ENCODE measurements around the gene G6PC1. TPM values are rescaled to one million over a fixed set of nuclear protein-coding genes. Genes with fewer than 3 reads are reported as not detected.
"Not testable (repeated sequence)": the region's sequence is repeated elsewhere in the genome, so short reads cannot be mapped to it uniquely, and the experiment has no call there.

G6PC1 gene
- total RNA-seq, 2 donors from 2014 or later, result not detected

DNA sequence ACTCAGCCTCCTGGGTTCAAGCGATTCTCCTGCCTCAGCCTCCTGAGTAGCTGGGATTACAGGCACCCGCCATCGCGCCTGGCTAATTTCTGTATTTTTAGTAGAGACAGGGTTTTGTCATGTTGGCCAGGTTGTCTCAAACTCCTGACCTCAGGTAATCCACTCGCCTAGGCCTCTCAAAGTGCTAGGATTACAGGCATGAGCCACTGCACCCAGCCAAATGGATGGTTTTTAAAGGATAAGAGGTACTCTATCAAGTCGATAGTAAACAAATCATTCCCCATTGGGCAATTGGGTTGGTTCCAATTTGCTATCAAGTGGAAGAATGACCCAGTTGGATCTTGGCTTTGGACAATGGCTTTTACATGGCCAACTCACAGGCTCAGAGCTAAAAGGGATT lies 18.9 kb upstream of the G6PC1 start:
- H3K9me3 Mint-ChIP-seq; H3K4me3 Mint-ChIP-seq; DNase-seq (ENCODE audit: low spot score); H3K27ac Mint-ChIP-seq; ATAC-seq; H3K4me1 Mint-ChIP-seq (ENCODE audit: low read depth in 2 of 2); H3K36me3 Mint-ChIP-seq: not testable (repeated sequence)
- H3K27me3 Mint-ChIP-seq, result peaks cover 8 to 13% of the 10 kb centered on the region in 2 donors

DNA sequence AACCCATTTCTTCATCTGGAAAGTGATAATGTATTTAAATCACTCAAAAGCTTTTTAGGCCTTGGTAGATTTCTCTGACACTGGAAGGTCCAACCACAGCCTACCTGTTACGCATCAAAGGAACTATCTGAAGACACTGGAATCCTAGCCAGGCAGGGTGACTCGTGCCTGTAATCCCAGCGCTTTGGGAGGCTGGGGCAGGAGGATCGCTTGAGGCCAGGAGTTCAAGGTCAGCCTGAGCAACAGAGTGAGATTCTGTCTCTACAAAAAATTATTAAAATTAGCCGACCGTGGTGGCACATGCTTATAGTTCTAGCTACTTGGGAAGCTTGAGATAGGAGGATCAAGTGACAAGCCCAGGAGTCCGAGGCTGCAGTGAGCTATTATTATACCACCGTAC lies 18.4 kb upstream of the G6PC1 start:
- peaks cover 0 to 3% of the 10 kb centered on the region in 2 donors for H3K4me1 Mint-ChIP-seq (ENCODE audit: low read depth in 2 of 2)
- no peak overlapping the region for H3K4me3 Mint-ChIP-seq
- DNase-seq (ENCODE audit: low spot score) (no peak), ATAC-seq (no peak)
- no peak overlapping the region for H3K27ac Mint-ChIP-seq
- H3K27me3 Mint-ChIP-seq, result peaks cover 5 to 13% of the 10 kb centered on the region in 2 donors
- no peaks in the 10 kb centered on the region for H3K9me3 Mint-ChIP-seq
- no peaks in the 10 kb centered on the region for H3K36me3 Mint-ChIP-seq

DNA sequence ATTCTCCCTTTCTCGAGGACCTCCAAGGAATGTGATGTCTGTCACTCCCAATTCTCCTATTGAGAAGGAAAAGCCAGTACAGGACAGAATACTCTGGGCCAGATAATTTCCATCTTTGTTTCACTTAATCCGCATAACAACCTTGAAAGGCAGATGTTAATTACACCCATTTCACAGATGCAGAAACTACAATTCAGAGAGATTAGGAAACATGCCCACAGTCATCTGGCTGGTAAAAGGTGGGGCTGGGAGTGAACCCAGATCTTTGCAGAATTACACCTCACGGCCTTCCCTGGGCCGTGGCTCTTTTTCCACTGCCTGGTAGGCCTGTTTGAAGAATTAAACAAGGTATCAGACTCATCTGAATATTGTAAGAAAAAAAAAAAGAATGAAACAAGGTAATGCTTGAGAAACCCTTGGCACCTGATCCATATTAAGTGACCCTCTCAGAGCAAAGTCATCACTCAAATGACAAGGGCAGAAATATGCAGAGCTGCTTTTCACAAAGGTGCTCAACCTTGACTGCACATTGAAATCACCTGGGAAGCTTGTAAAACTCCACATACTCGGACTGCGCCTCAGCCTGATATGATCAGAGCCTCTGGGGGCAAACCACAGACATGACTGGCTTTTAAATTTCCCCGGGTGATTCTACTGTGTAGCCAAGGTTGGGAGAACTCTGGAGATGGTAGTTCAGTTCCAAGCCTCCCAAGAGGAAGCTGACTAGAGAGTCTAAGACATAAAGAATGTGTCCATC lies 16.6 kb upstream of the G6PC1 start:
- Mint-ChIP-seq H3K9me3 (no peaks in the 10 kb centered on the region), H3K27me3 (peaks cover 7 to 10% of the 10 kb centered on the region in 2 donors), H3K36me3 (no peaks in the 10 kb centered on the region), H3K4me3 (no peak overlapping the region), H3K27ac (no peak overlapping the region), H3K4me1 (ENCODE audit: low read depth in 2 of 2) (peaks cover 0 to 3% of the 10 kb centered on the region in 2 donors)
- no peak for DNase-seq (ENCODE audit: low spot score)
- no peak for ATAC-seq

DNA sequence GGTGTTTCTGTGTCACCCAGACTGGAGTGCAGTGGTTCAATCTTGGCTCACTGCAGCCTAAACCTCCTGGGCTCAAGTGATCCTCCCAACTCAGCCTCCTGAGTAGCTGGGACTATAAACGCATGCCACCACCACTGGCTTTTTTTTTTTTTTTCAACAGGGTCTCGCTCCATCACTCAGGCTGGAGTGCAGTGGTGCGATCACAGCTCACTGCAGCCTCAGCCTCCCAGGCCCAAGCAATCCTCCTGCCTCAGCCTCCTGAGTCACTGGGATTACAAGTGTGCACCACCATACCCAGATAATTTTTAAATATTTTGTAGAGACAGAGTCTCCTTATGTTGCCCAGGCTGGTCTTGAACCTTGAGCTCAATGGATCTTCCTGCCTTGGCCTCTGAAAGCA lies 14.8 kb upstream of the G6PC1 start:
- H3K9me3 Mint-ChIP-seq; H3K27ac Mint-ChIP-seq; H3K36me3 Mint-ChIP-seq; DNase-seq (ENCODE audit: low spot score); H3K4me3 Mint-ChIP-seq; ATAC-seq; H3K4me1 Mint-ChIP-seq (ENCODE audit: low read depth in 2 of 2): not testable (repeated sequence)
- H3K27me3 Mint-ChIP-seq, result peaks cover 6 to 20% of the 10 kb centered on the region in 2 donors

DNA sequence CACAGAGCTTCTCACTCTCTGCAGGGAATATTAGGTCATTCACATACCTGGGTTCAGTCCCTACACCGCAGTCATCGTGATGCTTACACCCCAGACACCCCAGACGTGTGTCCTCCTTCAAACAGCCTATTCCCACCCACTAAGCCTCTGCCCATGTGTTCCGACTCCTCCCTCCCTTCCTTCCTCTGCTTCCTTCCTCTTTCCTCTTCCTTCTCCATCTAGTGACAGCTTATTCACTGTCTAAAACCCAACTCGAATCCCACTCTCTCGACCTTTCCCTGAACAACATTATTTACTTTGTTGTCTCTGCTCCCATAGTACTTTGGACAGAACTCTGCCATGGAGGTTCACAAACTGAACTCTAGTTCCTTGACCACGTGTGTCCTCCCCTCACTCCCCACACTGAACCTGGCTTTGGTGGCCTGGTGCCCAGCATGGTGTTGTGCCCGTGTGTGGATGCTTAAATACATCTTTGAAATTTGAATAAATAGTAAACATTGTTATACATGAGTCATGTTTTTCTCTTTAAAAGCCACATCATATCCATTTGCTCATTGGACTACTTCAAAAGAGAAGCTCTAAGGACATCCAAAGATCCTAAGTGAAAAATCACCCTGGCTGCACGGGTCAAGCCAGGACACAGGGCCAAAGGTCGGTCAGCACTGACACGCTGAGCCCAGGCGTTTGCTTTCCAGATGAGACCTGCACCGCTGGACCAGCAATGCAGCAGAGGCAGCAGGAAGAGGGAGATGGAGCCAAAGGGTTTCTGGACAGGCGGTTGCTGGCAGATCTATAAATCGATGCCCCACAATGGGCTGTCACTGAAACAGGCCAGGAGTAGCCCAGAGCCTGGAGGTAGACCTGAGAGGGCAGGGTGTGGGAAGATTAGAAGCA lies 14.1 kb upstream of the G6PC1 start:
- Mint-ChIP-seq H3K27ac (no peak overlapping the region), H3K4me1 (ENCODE audit: low read depth in 2 of 2) (peaks cover 0 to 3% of the 10 kb centered on the region in 2 donors), H3K27me3 (peaks cover 6 to 20% of the 10 kb centered on the region in 2 donors), H3K9me3 (no peaks in the 10 kb centered on the region), H3K36me3 (no peaks in the 10 kb centered on the region), H3K4me3 (no peak overlapping the region)
- ATAC-seq, result no peak
- no peak for DNase-seq (ENCODE audit: low spot score)

DNA sequence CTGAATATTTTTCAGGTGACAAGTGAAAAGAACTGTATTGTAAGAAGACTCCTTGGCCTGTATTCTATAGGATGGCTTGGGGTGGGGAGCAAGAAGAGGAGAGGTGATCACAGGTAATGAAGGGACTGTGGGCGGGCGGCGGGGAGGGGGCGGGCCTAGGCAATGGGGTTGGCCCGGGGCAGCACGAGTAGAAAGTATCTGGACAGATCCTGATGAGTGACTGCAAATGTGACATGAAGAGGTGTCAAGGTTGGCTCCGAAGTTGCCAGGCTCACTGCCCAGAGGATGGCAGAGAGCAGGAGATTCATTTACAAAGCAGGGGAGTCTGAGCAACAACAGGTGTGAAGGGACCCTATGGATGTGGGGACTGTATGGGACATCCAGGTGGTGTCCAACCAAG lies 10.8 kb upstream of the G6PC1 start:
- ATAC-seq (no peak), DNase-seq (ENCODE audit: low spot score) (no peak)
- Mint-ChIP-seq H3K4me3 (no peak overlapping the region), H3K9me3 (no peaks in the 10 kb centered on the region), H3K4me1 (ENCODE audit: low read depth in 2 of 2) (peaks cover 0 to 3% of the 10 kb centered on the region in 2 donors), H3K36me3 (no peaks in the 10 kb centered on the region), H3K27me3 (peaks cover 13 to 20% of the 10 kb centered on the region in 2 donors), H3K27ac (no peak overlapping the region)

DNA sequence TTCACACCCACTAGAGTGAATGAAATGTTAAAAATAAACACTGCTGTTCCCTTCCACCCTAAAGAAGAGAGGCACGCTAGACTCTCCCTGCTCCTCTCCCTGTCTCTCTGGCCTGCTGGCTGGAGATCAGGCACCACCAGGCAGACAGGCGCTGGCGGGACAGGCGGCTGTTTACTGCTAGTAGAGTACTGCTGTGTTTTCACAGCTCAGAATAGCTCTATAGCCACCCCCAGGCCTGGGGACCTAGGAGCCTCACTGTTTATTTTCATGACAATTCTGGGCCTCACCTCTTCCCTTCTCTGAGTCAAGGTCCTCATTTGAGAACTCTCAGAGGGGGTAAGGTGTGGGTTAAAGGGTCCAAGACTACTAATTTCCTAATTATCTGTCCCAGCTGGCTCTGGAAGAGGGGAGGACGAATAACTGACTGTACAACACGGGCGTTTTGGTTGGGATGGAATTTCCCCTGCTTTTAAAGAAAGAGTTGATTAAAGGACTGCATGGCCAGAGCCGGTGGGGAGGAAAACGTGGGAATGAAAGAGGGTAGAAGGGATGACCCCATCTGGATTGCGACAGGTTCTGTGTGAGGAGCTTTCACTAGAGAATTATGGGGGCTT lies 9.0 kb upstream of the G6PC1 start:
- Mint-ChIP-seq H3K27me3 (peaks cover 9 to 16% of the 10 kb centered on the region in 2 donors), H3K27ac (no peak overlapping the region), H3K9me3 (no peaks in the 10 kb centered on the region), H3K4me3 (no peak overlapping the region), H3K36me3 (no peaks in the 10 kb centered on the region), H3K4me1 (ENCODE audit: low read depth in 2 of 2) (no peaks in the 10 kb centered on the region)
- DNase-seq (ENCODE audit: low spot score) (no peak), ATAC-seq (no peak)

DNA sequence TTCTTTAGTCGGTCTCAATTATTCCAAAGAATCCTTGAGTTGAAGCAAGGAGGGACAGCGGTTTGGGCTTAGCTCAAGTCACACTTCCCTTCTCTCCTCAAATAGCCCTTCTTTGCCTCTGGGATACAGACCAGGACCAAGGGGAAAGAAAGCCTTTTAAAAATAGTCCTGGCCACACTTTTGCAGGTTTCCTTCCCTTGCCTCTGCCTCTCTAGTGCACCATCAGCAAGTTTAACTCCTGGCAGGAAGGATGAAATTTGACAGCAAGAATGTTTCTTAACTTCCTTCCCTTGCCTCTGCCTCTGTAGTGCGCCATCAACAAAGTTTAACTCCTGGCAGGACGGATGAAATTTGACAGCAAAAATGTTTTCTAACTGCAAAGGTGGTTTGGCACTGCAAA lies 7.2 kb upstream of the G6PC1 start:
- H3K4me1 Mint-ChIP-seq (ENCODE audit: low read depth in 2 of 2), result no peaks in the 10 kb centered on the region
- no peak overlapping the region for H3K27ac Mint-ChIP-seq
- H3K9me3 Mint-ChIP-seq, result no peaks in the 10 kb centered on the region
- DNase-seq (ENCODE audit: low spot score) (no peak), ATAC-seq (no peak)
- H3K27me3 Mint-ChIP-seq, result peaks cover 9 to 14% of the 10 kb centered on the region in 2 donors
- H3K36me3 Mint-ChIP-seq, result no peaks in the 10 kb centered on the region
- H3K4me3 Mint-ChIP-seq, result no peak overlapping the region

DNA sequence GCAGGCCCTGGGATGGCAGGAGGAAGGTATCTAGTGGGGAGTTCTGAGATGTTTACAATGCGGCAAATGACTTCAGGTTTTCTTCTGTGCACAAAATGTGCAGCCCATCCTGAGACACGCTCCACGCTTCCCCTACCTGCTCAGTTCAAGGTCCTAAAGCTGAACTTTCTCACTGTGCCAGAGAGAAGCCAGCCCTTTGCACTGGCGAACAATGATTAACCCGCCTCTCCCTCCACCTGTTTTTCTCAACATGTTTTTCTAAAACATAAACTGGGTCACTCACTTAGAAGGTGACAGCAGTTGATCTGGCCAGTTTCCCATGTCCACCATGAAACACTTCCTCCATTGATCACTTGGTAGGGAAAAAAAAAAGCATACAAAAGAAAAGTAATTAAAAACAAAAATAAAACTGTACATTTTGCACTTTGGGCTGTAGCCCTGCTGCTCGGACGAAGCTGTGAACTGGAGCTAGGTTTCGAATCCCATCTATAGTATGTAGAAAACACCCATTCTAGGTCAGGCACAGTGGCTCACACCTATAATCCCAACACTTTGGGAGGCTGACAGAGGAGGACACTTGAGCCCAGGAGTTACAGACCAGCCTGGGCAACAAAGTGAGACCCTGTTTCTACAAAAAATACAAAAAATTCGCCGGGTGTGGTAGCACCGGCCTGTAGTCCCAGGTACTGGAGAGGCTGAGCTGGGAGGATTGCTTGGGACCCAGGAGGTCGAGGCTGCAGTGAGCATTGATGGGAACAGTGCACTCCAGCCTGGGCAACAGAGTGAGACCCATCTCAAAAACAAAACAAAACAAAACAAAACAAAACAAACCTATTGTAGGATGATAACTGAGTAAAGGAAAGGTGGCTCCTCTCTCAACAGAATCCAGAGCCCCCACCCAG lies 6.1 kb upstream of the G6PC1 start:
- H3K27me3 Mint-ChIP-seq, result peaks cover 7 to 9% of the 10 kb centered on the region in 2 donors
- no peak for ATAC-seq
- no peaks in the 10 kb centered on the region for H3K4me1 Mint-ChIP-seq (ENCODE audit: low read depth in 2 of 2)
- H3K36me3 Mint-ChIP-seq, result no peaks in the 10 kb centered on the region
- no peak for DNase-seq (ENCODE audit: low spot score)
- H3K27ac Mint-ChIP-seq, result no peak overlapping the region
- H3K4me3 Mint-ChIP-seq, result no peak overlapping the region
- H3K9me3 Mint-ChIP-seq, result no peaks in the 10 kb centered on the region

DNA sequence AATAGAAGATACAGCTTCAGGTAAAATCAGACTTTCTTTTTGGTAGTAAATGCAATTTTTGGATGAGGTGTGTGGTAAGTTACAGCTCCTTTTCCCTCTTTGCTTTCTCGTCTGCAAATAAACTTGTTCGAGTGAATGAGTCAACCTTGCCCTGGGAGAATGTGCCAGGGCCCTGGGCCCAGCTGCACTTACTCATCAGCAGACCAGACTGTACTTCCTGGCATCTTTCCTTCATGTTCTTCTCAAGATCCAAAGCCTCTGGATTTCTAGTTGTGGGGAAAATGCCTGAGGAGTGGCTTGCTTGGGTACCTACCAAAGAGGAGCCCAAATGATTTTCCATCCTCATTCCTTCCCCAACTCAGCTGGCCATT lies 5.4 kb upstream of the G6PC1 start:
- H3K4me1 Mint-ChIP-seq (ENCODE audit: low read depth in 2 of 2), result no peaks in the 10 kb centered on the region
- no peak overlapping the region for H3K27ac Mint-ChIP-seq
- peaks cover 1 to 7% of the 10 kb centered on the region in 2 donors for H3K27me3 Mint-ChIP-seq
- no peaks in the 10 kb centered on the region for H3K9me3 Mint-ChIP-seq
- DNase-seq (ENCODE audit: low spot score), result no peak
- no peaks in the 10 kb centered on the region for H3K36me3 Mint-ChIP-seq
- no peak overlapping the region for H3K4me3 Mint-ChIP-seq
- ATAC-seq, result no peak

DNA sequence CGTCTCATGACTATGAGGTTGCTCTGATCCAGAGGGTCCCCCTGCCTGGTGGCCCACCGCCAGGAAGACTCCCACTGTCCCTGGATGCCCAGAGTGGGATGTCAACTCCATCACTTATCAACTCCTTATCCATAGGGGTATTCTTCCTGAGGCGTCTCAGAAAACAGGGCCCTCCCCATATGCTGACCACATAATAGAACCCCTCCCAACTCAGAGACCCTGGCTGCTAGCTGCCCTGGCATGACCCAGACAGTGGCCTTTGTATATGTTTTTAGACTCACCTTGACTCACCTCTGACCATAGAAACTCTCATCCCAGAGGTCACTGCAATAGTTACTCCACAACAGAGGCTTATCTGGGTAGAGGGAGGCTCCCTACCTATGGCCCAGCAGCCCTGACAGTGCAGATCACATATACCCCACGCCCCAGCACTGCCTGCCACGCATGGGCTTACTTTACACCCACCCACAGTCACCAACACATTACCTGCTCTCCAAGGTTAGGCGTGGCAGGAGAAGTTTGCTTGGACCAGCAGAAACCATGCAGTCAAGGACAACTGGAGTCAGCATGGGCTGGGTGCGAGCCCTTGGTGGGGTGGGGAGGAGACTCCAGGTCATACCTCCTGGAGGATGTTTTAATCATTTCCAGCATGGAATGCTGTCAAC lies 2.3 kb upstream of the G6PC1 start:
- H3K27ac Mint-ChIP-seq, result no peak overlapping the region
- H3K4me3 Mint-ChIP-seq, result no peak overlapping the region
- H3K4me1 Mint-ChIP-seq (ENCODE audit: low read depth in 2 of 2), result no peaks in the 10 kb centered on the region
- no peaks in the 10 kb centered on the region for H3K36me3 Mint-ChIP-seq
- no peak for DNase-seq (ENCODE audit: low spot score)
- peaks cover 9 to 11% of the 10 kb centered on the region in 2 donors for H3K27me3 Mint-ChIP-seq
- ATAC-seq, result no peak
- no peaks in the 10 kb centered on the region for H3K9me3 Mint-ChIP-seq

DNA sequence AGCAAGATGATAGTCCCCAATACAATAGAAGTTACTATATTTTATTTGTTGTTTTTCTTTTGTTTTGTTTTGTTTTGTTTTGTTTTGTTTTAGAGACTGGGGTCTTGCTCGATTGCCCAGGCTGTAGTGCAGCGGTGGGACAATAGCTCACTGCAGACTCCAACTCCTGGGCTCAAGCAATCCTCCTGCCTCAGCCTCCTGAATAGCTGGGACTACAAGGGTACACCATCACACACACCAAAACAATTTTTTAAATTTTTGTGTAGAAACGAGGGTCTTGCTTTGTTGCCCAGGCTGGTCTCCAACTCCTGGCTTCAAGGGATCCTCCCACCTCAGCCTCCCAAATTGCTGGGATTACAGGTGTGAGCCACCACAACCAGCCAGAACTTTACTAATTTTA lies 618 bp upstream of the G6PC1 start:
- not testable (repeated sequence) for H3K27me3 Mint-ChIP-seq; H3K27ac Mint-ChIP-seq; DNase-seq (ENCODE audit: low spot score); H3K4me1 Mint-ChIP-seq (ENCODE audit: low read depth in 2 of 2); H3K36me3 Mint-ChIP-seq; H3K9me3 Mint-ChIP-seq; H3K4me3 Mint-ChIP-seq; ATAC-seq

All from natural killer cell treated with Interleukin-12 subunit alpha and Interleukin-12 subunit beta and Interleukin-15 and Interleukin-18, amount 100 ng/mL, for 72 hours (primary cell).